ES-I3 (cell line): ENCODE data around the gene PKP3.

Experiments used
- H3K36me3 ChIP-seq: 2 replicates; pipeline ENCODE4 v1.6.1; 2013; ENCODE audit warnings: mild to moderate bottlenecking, low read length, control low read depth, moderate library complexity; ENCODE audit not compliant: insufficient read depth
- H3K4me1 ChIP-seq: 2 replicates; pipeline ENCODE4 v1.6.1; 2013; ENCODE audit warnings: mild to moderate bottlenecking, control low read depth, low read length; ENCODE audit not compliant: insufficient read depth
- H3K9ac ChIP-seq: 2 replicates; pipeline ENCODE4 v1.6.1; 2013; ENCODE audit warnings: low read depth, mild to moderate bottlenecking, low read length, moderate library complexity
- H3K9me3 ChIP-seq: 2 replicates; pipeline ENCODE4 v1.6.1; 2013; ENCODE audit warnings: mild to moderate bottlenecking, low read length, moderate library complexity; ENCODE audit not compliant: control insufficient read depth, insufficient read depth

The PKP3 gene

DNA sequence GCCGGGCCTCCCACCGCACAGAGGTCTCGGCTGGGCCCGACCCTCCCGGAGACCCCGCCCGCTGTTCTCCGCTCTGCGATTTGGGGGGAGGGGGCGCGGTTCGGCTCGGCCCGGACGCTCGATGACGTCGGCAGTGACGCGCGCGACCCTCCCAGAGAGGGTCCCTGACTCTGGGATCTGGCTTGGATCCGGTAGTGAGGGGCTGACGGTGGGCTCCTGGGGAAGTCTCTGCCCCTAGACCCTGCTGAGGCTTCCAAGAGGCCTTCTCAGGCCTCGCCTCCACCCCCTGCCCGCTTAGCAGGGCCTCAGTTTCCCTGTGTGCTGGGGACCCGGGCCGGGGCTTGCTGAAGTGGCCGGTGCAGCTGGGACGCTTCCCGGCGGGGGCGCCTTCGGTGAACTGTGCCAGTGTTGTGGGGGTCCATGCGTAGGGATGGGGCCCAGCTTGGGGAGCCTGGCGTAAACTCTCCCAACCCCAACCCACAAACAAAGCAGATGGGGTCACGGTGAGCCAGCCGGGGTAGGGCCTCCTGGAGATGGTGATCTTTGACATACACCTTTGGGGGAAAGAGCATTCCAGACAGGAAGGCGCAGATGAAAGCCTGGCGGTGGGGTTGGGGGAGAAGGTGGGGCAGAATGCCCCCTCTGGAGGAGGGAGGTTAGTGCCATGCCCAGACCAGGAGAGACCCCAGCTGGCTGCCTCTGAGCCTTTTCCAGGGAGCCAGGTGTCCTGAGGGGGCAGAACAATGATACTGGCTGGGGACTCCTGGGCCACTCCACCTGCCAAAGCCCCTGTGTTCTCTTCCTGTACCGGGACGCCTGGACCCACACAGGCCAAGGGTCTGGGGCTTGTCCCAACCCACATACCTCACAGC is 23.7 kb upstream of the PKP3 start:
- Histone ChIP-seq H3K36me3 (no peaks in the 10 kb centered on the region; the same call in 1 of the 2 replicates), H3K9ac (peak overlapping the region; percentile 52), H3K9me3 (no peaks in the 10 kb centered on the region), H3K4me1 (no peaks in the 10 kb centered on the region)

DNA sequence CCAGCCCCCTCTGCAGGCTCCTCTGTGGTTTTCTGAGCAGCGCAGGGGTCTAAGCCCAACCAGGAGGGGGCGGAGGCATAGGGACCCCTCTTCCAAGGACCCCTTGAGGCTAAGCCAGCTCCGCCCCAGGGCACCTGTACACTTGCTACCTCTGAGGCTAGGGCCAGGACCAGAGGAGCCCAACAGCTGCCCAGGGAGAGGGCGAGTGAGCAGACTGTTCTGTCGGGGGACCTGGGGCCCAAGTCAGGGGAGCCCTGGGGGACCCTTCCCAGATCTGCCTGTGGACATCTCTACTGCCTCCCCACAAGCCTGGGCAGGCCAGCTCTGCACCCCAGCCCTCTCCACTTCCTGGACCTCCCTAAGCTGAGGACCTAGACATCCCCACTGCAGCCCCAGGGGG is 23.0 kb upstream of the PKP3 start:
- H3K9ac ChIP-seq: no peak overlapping the region
- no peaks in the 10 kb centered on the region for H3K4me1 ChIP-seq

DNA sequence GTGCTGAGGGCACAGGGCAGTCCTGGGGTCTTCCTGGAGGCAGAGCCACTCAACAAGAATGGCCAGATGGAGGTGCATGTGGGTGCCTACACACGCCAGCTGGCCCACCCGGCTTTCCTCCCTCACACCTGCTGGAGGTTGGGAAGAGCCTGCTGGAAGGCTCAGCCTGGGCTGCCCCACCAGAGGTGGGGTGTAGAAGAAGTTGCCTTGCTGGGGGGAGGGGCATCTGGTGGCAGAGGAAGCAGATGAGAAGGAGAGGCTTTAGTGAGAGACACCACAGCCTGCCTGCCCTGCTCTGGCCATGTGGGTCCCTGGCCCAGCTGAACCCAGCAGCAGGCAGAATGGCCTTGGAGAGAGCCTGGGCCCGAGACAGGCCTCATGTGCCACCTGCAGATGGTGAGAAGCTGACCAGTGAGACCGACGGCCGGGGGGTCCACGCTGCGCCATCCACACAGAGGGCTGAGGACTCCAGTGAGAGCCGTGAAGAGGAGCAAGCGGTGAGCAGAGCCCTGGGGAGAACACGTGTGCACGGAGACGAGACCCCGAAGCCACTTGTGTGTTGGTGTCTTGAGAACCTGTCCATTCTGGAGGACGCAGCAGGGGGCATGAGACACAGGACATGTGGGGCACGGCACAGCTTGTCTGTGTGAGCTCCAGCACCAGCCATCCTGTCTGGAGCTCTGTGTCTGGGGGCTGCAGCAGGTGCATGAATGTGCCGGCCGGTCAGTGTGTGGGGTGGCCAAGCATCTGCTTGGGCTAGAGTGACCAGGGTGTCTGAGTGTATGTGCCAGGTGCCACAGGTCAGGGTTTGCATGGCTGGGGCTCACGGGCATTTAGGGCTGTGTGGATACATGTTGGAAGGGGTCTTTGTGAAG is 22.1 kb upstream of the PKP3 start:
- H3K9me3 ChIP-seq: no peaks in the 10 kb centered on the region
- H3K4me1 ChIP-seq: no peaks in the 10 kb centered on the region
- no peaks in the 10 kb centered on the region; the same call in 1 of the 2 replicates for H3K36me3 ChIP-seq
- no peak overlapping the region for H3K9ac ChIP-seq

More for the DNA sequence above, 23.0 kb upstream of the PKP3 start:
- no peaks in the 10 kb centered on the region; the same call in 1 of the 2 replicates for H3K36me3 ChIP-seq
- H3K9me3 ChIP-seq: no peaks in the 10 kb centered on the region

DNA sequence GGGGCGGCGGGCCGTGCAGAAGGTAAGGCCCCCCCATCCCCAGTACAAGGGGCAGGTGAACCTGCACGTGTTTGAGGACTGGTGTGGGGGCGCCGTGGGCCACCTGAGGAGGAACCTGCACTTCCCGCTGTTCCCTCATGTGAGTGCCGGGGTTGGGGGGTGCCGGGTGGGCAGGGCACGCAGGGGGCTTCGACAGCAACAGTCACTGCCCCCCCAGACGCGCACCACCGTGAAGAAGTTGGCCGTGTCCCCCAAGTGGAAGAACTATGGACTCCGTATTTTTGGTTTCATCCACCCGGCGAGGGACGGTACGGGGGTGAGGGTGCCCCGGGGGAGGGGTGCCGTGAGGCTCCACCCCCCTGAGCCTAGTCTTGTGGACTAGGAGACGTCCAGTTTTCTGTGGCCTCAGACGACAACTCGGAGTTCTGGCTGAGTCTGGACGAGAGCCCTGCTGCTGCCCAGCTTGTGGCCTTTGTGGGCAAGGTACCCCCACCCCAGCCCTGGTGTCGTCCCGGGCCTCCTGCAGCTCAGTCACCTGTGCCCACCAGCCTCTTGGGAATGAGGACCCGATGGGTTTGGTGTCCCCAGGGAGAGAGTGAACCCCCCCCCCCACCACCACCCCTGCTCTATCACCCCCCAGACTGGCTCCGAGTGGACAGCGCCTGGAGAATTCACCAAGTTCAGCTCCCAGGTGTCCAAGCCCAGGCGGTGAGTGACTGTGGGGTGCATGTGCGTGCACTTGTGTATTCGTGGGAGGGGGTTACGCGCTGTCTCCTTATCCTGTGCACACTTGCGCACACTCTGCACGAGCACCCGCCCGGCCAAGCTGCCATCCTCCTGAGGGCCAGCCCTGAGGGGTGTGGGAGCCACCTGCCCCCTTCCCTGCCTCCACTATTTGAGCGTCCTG is 20.9 kb upstream of the PKP3 start:
- no peak overlapping the region for H3K9ac ChIP-seq
- no peaks in the 10 kb centered on the region; the same call in 1 of the 2 replicates for H3K36me3 ChIP-seq
- H3K9me3 ChIP-seq: no peaks in the 10 kb centered on the region
- no peaks in the 10 kb centered on the region for H3K4me1 ChIP-seq

DNA sequence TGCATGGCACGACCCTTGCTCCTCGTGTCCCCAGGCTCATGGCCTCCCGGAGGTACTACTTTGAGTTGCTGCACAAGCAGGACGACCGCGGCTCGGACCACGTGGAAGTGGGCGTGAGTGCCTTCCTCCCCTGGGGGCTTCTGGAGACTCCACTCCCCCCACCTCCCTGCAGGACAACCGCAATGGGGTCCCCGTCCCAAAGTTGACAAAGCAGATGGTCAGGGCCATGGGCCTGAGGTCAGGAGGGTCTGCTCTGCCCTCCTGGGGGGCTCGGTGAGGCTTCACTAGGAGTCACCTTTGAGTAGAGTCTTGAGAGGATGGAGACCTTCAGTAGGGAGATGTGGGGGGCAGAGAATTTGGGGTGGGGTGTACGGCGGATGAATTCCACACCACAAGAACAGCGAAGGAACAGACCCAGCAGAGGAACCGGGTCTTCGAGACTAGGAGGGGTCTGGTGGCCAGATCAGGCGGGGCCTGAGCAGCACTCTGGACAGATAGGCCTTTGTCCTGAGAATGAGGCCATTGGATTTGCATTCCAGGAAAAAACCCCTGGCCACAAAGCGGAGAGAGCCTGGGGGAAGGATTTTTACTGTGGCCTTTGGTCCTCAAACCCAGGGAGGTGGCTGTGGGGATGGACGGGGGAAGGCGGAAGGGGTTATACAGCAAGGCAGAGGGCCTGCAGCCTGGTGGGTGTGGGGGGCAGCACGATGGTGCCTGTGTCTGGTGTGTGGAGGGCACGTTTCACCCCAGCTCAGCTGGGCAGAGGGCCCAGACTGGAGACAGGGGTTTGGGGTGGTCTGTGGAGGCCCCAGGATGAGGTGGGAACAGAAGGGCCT is 20.1 kb upstream of the PKP3 start:
- Histone ChIP-seq H3K9ac (no peak overlapping the region), H3K4me1 (no peaks in the 10 kb centered on the region), H3K36me3 (no peaks in the 10 kb centered on the region; the same call in 1 of the 2 replicates), H3K9me3 (no peaks in the 10 kb centered on the region)

DNA sequence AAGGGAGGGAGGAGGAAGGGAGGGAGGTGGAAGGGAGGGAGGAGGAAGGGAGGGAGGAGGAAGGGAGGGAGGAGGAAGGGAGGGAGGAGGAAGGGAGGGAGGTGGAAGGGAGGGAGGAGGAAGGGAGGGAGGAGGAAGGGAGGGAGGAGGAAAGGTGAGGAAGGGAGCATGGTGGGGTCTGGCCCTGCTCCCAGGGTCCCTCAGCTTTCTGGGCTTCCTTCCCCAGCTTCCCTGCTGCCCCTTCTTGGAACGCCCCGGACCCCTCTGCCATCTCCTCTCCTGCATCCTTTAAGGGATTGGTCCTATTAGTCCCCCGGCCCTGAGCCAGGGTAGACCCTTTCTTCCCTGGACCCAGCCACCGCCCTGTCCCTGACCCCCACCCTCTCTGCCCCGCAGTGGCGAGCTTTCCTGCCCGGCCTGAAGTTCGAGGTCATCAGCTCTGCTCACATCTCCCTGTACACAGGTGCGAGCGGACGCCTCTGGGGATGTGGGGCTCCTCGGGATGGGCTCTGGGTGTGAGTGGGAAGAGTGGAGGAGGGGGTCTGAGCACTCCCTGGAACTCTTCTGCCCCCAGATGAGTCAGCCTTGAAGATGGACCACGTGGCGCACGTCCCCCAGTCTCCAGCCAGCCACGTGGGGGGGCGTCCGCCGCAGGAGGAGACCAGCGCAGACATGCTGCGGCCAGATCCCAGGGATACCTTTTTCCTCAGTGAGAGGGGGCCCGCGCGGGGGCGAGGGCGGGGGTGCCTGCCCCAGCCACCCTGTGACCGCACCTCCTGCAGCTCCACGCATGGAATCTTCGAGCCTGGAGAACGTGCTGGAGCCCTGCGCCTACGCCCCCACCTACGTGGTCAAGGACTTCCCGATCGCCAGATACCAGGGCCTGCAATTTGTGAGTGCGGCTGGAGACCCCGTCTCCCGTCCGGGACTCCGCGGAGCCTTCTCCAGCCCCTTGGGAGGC is 18.7 kb upstream of the PKP3 start:
- no peak overlapping the region for H3K9ac ChIP-seq

DNA sequence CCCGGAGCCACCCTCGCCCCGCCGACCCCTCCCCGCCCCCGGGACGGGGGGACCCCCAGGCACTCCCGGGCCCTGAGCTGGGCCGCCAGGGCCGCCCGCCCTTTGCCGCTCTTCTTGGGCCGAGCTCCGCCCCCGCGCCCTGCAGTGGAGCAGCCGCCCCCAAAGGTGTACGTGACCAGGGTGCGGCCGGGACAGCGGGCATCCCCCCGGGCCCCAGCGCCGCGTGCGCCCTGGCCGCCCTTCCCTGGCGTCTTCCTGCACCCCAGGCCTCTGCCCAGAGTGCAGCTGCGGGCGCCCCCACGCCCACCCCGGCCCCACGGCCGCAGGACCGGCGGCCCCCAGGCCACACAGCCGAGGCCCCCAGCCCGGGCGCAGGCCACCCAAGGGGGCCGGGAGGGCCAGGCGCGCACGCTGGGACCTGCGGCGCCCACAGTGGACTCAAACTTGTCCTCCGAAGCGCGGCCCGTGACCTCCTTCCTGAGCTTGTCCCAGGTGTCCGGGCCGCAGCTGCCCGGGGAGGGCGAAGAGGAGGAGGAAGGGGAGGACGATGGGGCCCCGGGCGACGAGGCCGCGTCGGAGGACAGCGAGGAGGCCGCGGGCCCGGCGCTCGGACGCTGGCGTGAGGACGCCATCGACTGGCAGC is 17.4 kb upstream of the PKP3 start:
- no peaks in the 10 kb centered on the region for H3K4me1 ChIP-seq
- no peak overlapping the region for H3K9ac ChIP-seq
- H3K36me3 ChIP-seq: no peaks in the 10 kb centered on the region; the same call in 1 of the 2 replicates
- H3K9me3 ChIP-seq: no peaks in the 10 kb centered on the region

More for the DNA sequence above, 18.7 kb upstream of the PKP3 start:
- Histone ChIP-seq H3K36me3 (no peaks in the 10 kb centered on the region; the same call in 1 of the 2 replicates), H3K9me3 (no peaks in the 10 kb centered on the region), H3K4me1 (no peaks in the 10 kb centered on the region)

DNA sequence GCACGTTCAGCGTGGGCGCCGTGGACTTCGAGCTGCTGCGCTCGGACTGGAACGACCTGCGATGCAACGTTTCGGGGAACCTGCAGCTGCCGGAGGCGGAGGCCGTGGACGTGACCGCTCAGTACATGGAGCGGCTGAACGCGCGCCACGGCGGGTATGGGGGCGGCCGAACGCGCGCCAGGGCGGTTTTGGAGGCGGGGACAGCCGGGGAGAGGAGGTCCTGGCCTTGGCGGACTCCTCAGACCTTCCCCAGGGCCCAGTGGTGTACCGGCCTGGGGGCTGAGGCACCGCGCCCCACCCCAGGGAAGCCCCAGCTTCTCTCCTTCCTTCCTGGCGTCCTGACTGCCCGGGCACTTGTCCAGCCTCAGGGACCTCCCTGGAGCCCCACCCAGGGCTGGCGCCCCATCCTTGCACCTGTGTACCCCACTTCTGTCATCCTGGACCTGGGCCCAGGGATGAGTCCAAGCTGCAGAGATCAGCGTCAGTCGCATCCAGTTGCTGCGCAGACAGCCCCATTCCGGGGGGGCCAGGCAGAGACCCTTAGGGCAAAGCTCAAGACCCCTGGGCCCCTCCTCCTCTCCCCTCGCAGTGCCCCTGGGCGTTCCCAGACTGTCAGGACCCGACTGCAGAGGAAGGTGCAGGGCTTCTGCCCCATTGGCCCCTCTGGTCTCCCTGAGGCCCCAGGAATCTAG is 16.7 kb upstream of the PKP3 start:
- Histone ChIP-seq H3K9me3 (no peaks in the 10 kb centered on the region), H3K4me1 (no peaks in the 10 kb centered on the region), H3K9ac (no peak overlapping the region), H3K36me3 (no peaks in the 10 kb centered on the region; the same call in 1 of the 2 replicates)

DNA sequence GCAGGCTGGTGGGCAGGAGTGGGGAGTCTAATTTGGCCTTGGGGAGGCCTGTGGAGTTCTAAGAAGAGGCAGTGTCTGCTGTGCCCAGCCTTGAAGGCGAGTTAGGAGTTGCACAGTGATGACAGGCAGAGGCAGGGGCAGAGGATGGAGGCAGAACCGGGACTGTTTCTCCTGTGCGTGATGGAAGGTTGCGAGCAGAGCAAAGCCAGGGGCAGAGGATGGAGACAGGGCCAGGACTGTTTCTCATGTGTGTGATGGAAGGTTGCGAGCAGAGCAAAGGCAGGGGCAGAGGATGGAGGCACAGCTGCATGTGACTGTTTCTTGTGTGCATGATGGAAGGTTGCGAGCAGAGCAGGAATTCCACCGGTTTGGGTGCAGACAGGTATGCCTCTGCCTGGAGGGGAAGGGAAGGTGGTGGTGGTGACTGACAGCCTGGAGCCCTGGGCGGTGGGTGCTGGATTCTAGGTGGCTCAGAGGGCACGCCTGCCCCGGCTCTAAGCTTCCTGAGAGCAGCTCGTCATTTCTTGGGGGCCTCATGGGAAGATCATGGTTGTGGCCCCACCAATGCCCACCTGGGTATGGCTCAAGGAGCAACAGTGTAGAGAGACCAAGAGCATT is 16.0 kb upstream of the PKP3 start:
- Histone ChIP-seq H3K9ac (no peak overlapping the region), H3K36me3 (no peaks in the 10 kb centered on the region; the same call in 1 of the 2 replicates), H3K4me1 (no peaks in the 10 kb centered on the region), H3K9me3 (no peaks in the 10 kb centered on the region)

DNA sequence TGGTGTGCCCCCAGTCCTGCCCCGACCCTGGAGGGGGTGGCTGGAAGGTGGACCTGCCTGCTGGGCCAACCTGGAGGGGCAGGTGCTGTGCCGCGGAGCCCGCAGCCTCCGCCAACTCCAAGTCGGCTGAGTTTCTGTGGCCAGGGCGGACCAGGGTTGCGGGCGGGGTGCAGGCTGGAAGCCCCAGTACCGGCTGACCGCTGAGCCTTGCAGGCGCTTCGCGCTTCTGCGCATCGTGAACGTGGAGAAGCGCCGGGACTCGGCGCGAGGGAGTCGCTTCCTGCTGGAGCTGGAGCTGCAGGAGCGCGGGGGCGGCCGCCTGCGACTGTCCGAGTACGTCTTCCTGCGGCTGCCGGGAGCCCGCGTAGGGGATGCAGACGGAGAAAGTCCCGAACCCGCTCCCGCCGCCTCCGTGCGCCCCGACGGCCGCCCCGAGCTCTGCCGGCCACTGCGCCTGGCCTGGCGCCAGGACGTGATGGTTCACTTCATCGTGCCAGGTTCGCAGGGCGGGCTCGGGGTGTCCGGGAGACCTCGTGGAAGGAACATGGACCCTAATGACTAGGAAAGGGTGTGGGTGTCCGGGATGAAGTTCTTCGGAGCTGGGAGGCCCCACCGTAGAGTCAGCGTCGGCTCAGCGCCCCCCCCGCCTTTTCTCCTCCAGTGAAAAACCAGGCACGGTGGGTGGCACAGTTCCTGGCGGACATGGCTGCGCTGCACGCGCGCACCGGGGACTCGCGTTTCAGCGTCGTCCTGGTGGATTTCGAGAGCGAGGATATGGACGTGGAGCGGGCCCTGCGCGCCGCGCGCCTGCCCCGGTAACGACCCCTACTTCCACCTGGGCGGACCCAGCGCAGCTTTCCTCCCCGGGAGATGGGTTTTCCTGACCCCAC is 14.6 kb upstream of the PKP3 start:
- H3K9ac ChIP-seq: no peak overlapping the region
- no peaks in the 10 kb centered on the region; the same call in 1 of the 2 replicates for H3K36me3 ChIP-seq
- H3K9me3 ChIP-seq: no peaks in the 10 kb centered on the region
- H3K4me1 ChIP-seq: no peaks in the 10 kb centered on the region
